ENCODE data around the gene ACADS.

- no peak for TF ChIP-seq POLR2A (IDR thresholded peaks at IDR 0.05; ENCODE audit: low read length)
- TF ChIP-seq CTCF (IDR thresholded peaks at IDR 0.05) = no peak
- no peak for TF ChIP-seq FOSL2 (IDR thresholded peaks at IDR 0.05)
- no peak for TF ChIP-seq FOSL2 (CRISPR knock-in tag; IDR thresholded peaks at IDR 0.05)
These were observed 37.9 kb upstream of the ACADS start for GRCh38 chr12:120687578-120688289.

Data from A549 (cell line).